Measurements from ENCODE around the gene UPK3B.
"Not testable (repeated sequence)": the region's sequence is repeated elsewhere in the genome, so short reads cannot be mapped to it uniquely, and the experiment has no call there.

Gene UPK3B

GRCh38 chr7:76485822-76486610, 24.3 kb upstream of the UPK3B start:
- not testable (repeated sequence) for DNase-seq (ENCODE audit: low read depth)

GRCh38 chr7:76486618-76487017, 23.7 kb upstream of the UPK3B start:
- DNase-seq (ENCODE audit: low read depth); H3K4me3 ChIP-seq (ENCODE audit: low read length): not testable (repeated sequence)

More at GRCh38 chr7:76485822-76486610, 24.3 kb upstream of the UPK3B start:
- not testable (repeated sequence) for H3K4me3 ChIP-seq (ENCODE audit: low read length)

- DNase-seq (ENCODE audit: low read depth); H3K4me3 ChIP-seq (ENCODE audit: low read length): not testable (repeated sequence)
These were observed 22.4 kb upstream of the UPK3B start for GRCh38 chr7:76487969-76488368.

GRCh38 chr7:76492139-76492538, 18.2 kb upstream of the UPK3B start:
- DNase-seq (ENCODE audit: low read depth); H3K4me3 ChIP-seq (ENCODE audit: low read length): not testable (repeated sequence)

GRCh38 chr7:76495717-76496116, 14.6 kb upstream of the UPK3B start:
- DNase-seq (ENCODE audit: low read depth); H3K4me3 ChIP-seq (ENCODE audit: low read length): not testable (repeated sequence)

GRCh38 chr7:76497918-76498582, 12.3 kb upstream of the UPK3B start:
- not testable (repeated sequence) for H3K4me3 ChIP-seq (ENCODE audit: low read length); DNase-seq (ENCODE audit: low read depth)

- DNase-seq (ENCODE audit: low read depth); H3K4me3 ChIP-seq (ENCODE audit: low read length): not testable (repeated sequence)
These were observed 11.7 kb upstream of the UPK3B start for GRCh38 chr7:76498583-76499200.

GRCh38 chr7:76499201-76499923, 11.0 kb upstream of the UPK3B start:
- H3K4me3 ChIP-seq (ENCODE audit: low read length) = not testable (repeated sequence)

GRCh38 chr7:76499924-76500241, 10.5 kb upstream of the UPK3B start:
- not testable (repeated sequence) for DNase-seq (ENCODE audit: low read depth); H3K4me3 ChIP-seq (ENCODE audit: low read length)

More at GRCh38 chr7:76499201-76499923, 11.0 kb upstream of the UPK3B start:
- not testable (repeated sequence) for DNase-seq (ENCODE audit: low read depth)

- not testable (repeated sequence) for DNase-seq (ENCODE audit: low read depth); H3K4me3 ChIP-seq (ENCODE audit: low read length)
These were observed 8.1 kb upstream of the UPK3B start for GRCh38 chr7:76502224-76502623.

- not testable (repeated sequence) for H3K4me3 ChIP-seq (ENCODE audit: low read length)
- DNase-seq (ENCODE audit: low read depth) = peak; percentile 28
These were observed 7.5 kb upstream of the UPK3B start for GRCh38 chr7:76502836-76503235.

- not testable (repeated sequence) for DNase-seq (ENCODE audit: low read depth); H3K4me3 ChIP-seq (ENCODE audit: low read length)
These were observed 7.1 kb upstream of the UPK3B start for GRCh38 chr7:76503244-76503643.

GRCh38 chr7:76504351-76505167, 5.8 kb upstream of the UPK3B start:
- not testable (repeated sequence) for DNase-seq (ENCODE audit: low read depth); H3K4me3 ChIP-seq (ENCODE audit: low read length)

Measured in retinal pigment epithelial cell (primary cell).